Heart left ventricle (tissue), 13 donors: ENCODE data around the gene DSCAML1.

Source experiments
- CTCF ChIP-seq, 12 donors: fragments of 200-600 bp; sonication (generic) in 4 of 12; IDR thresholded peaks; one replicate each; pipeline versions ENCODE4 v1.5.0 to v1.8.0; 2018 to 2022; ENCODE audit warnings: antibody characterized with exemption in 12 of 12, mild to moderate bottlenecking in 5 of 12
- POLR2A ChIP-seq, 2 donors: fragments of 450-650 bp; IDR thresholded peaks; one replicate each; pipeline ENCODE4 v1.6.1; 2017; ENCODE audit warnings: antibody characterized with exemption in 2 of 2, mild to moderate bottlenecking in 2 of 2, moderate library complexity in 2 of 2
- donor health status: ischemic (EF 13 %, LVEDD 7.1; RV severe dilation, severe dysfunction).
- donor health status: DM: no; HTN: yes; CAD: no.
- donor health status: DM: no; HTN: no; CAD: no.
- donor health status: ischemic (EF 25% LVEDD 6.9; RV normal size, moderate dysfunction).
- donor health status: ischemic (EF 25% LVEDD 5.7; RV mildly dilated, moderate dysfunction).
- donor health status: ischemic (EF 35%, LVEDD 5.7; RV mildly dilated, moderate dysfunction).
- donor health status: nonischemic (EF 11% LVEDD 7.7; RV severe dilation, severe dysfunction).
- donor health status: DM: yes; HTN: yes; CAD: no.
- donor health status: PGD.
- donor health status: ischemic (EF 29% LVEDD 5.4; RV normal size, mild dysfunction).
- donor health status: nonischemic (EF 23%, LVEDD 6.1; RV moderate dilation, normal function).

GRCh38 chr11:117642396-117642795 lies 154.6 kb downstream of the DSCAML1 start:
- TF ChIP-seq CTCF (IDR thresholded peaks at IDR 0.05) (no peak), POLR2A (IDR thresholded peaks at IDR 0.05) (no peak)
